C4-2B (cell line): Measurements from ENCODE around the gene AKAP7.

Source experiments
- CTCF ChIP-seq: fragments of 450-650 bp; conservative IDR thresholded peaks from 2 replicates; pipeline ENCODE4 v1.5.1; 2017; ENCODE audit warnings: mild to moderate bottlenecking
- ZFX ChIP-seq: fragments of 450-650 bp; IDR thresholded peaks from 2 replicates; pipeline ENCODE4 v1.6.1; 2017

GRCh38 chr6:131103296-131103695, 32.0 kb upstream of the AKAP7 start:
- TF ChIP-seq CTCF (no peak), ZFX (no peak)
